Measurements from ENCODE around the gene EIF6. TPM values are rescaled to one million over a fixed set of nuclear protein-coding genes. Genes with fewer than 3 reads are reported as not detected.

Gene EIF6
- total and polyA plus RNA-seq, 2 donors (not counting 3 experiments of a cell fraction or from before 2014, with no cell fraction given) = 153 to 286 TPM

GRCh38 chr20:35295674-35296073, 11.1 kb upstream of the EIF6 start:
- intact Hi-C loops (cut with micrococcal nuclease) (no loop called here), dilution Hi-C loops (cut with MboI; ENCODE audit: extremely low pct_ligation_motif_present, low sequenced_read_pairs) (no loop called here)
- ChIA-PET POLR2A (no interaction called here), CTCF (interaction anchor here (2.1 kb wide), 1 partner anchor 11 kb away, joined by 5 read pairs; the partner anchor contains the start of gene EIF6)
- H3K4me3 ChIP-seq (replicated peaks in 1 of 3; ENCODE audit: insufficient read depth in 1 of 3, low read depth in 1 of 3, low read length in 3 of 3) = no peak overlapping the region
- H4K20me1 ChIP-seq (replicated peaks; ENCODE audit: control insufficient read depth, extremely low read depth, insufficient read depth, low read length) = no peaks in the 10 kb centered on the region
- H3K27ac ChIP-seq (ENCODE audit: insufficient read depth, low read depth, low read length) = no peak overlapping the region
- DNase-seq (ENCODE audit: low read depth, low spot score) = no peak
- FAIRE-seq = no peak
- H3K36me3 ChIP-seq (ENCODE audit: control insufficient read depth in 2 of 2, extremely low read depth in 1 of 2, insufficient read depth in 2 of 2, low read length in 2 of 2) = no peaks in the 10 kb centered on the region
- no peak overlapping the region for H2AFZ ChIP-seq (ENCODE audit: low read depth, low read length)
- BruUV-seq (replicated peaks) = no TSS peak
- no peaks in the 10 kb centered on the region for H3K79me2 ChIP-seq (ENCODE audit: control insufficient read depth, insufficient read depth, low read length)
- H3K4me1 ChIP-seq (ENCODE audit: control insufficient read depth, extremely low read depth, insufficient read depth, low read length) = peaks cover 5% of the 10 kb centered on the region
- no peak for TF ChIP-seq EZH2 (IDR thresholded peaks at IDR 0.05; ENCODE audit: borderline replicate concordance, low read depth, low read length, severe bottlenecking)
- no peak for TF ChIP-seq MYC (IDR thresholded peaks at IDR 0.05; ENCODE audit: low read depth, low read length)
- TF ChIP-seq CTCF (IDR thresholded peaks at IDR 0.05; ENCODE audit: extremely low read depth in 1 of 2, insufficient read depth in 1 of 2, low read depth in 1 of 2, low read length in 2 of 2) = no peak
- TF ChIP-seq JUN (IDR thresholded peaks at IDR 0.05; ENCODE audit: borderline replicate concordance, insufficient read depth, insufficient read length, low read depth) = no peak
- TF ChIP-seq MAX (IDR thresholded peaks at IDR 0.05; ENCODE audit: insufficient read depth, insufficient read length) = no peak
- no peak for TF ChIP-seq GATA2 (IDR thresholded peaks at IDR 0.05; ENCODE audit: insufficient read depth, insufficient read length, low read depth, low read length)
- TF ChIP-seq POLR2AphosphoS5 (IDR thresholded peaks at IDR 0.05; ENCODE audit: insufficient read depth, low read depth, low read length) = no peak
- TF ChIP-seq POLR2A (IDR thresholded peaks at IDR 0.05; ENCODE audit: low read depth, low read length) = no peak
- TF ChIP-seq FOS (IDR thresholded peaks at IDR 0.05; ENCODE audit: borderline replicate concordance, insufficient read depth, low read length) = no peak
- H3K9me1 ChIP-seq (replicated peaks; ENCODE audit: control insufficient read depth, extremely low read depth, insufficient read depth, low read length) = no peaks in the 10 kb centered on the region
- peaks cover 0 to 2% of the 10 kb centered on the region in 2 experiments for H3K27me3 ChIP-seq (ENCODE audit: control insufficient read depth in 2 of 2, insufficient read depth in 2 of 2, low read length in 2 of 2)
- H3K4me2 ChIP-seq (ENCODE audit: insufficient read depth, low read length) = no peak overlapping the region
- no peak overlapping the region for H3K9ac ChIP-seq (replicated peaks; ENCODE audit: extremely low read depth, insufficient read depth, low read length)
- no peaks in the 10 kb centered on the region for H3K9me3 ChIP-seq (replicated peaks; ENCODE audit: control insufficient read depth, insufficient read depth, low read length)

All from endothelial cell of umbilical vein (primary cell).